HepG2 (cell line): ENCODE results near the gene NOL4L. TPM values are rescaled to one million over a fixed set of nuclear protein-coding genes. Genes with fewer than 3 reads are reported as not detected.

Experiments used
- BRD4 ChIP-seq: sonication (generic); formaldehyde crosslinking; IDR thresholded peaks from 2 replicates; pipeline ENCODE4 v1.4.0; 2020; ENCODE audit warnings: missing genetic modification reagents
- GATA4 ChIP-seq: sonication (generic); IDR thresholded peaks from 2 replicates; pipeline ENCODE4 v1.6.1; 2016; ENCODE audit warnings: antibody characterized with exemption, low read depth, borderline replicate concordance
- GFI1 ChIP-seq: sonication (generic); formaldehyde crosslinking; IDR thresholded peaks from 2 replicates; pipeline ENCODE4 v1.5.0; 2020; ENCODE audit warnings: missing genetic modification reagents, mild to moderate bottlenecking, borderline replicate concordance
- SALL1 ChIP-seq: sonication (generic); formaldehyde crosslinking; IDR thresholded peaks from 2 replicates; pipeline ENCODE4 v1.8.0; 2022; ENCODE audit warnings: mild to moderate bottlenecking, missing genetic modification reagents
- ZBTB25 ChIP-seq: IDR thresholded peaks from 2 replicates; pipeline ENCODE4 v1.6.1; 2018; ENCODE audit warnings: missing genetic modification reagents
- ZFP90 ChIP-seq: sonication (generic); formaldehyde crosslinking; IDR thresholded peaks from 2 replicates; pipeline ENCODE4 v1.8.0; 2022; ENCODE audit warnings: missing genetic modification reagents, mild to moderate bottlenecking, inconsistent platforms, borderline replicate concordance
- ZNF280D ChIP-seq: sonication (generic); formaldehyde crosslinking; IDR thresholded peaks from 2 replicates; pipeline ENCODE4 v1.5.1; 2020; ENCODE audit warnings: mild to moderate bottlenecking, missing genetic modification reagents
- ZNF547 ChIP-seq: sonication (generic); formaldehyde crosslinking; IDR thresholded peaks from 2 replicates; pipeline ENCODE4 v1.5.1; 2020; ENCODE audit warnings: mild to moderate bottlenecking, missing genetic modification reagents
- ZNF761 ChIP-seq: sonication (generic); formaldehyde crosslinking; conservative IDR thresholded peaks from 2 replicates; pipeline ENCODE4 v1.4.0; 2020; ENCODE audit warnings: mild to moderate bottlenecking, missing genetic modification reagents
- polyA plus RNA-seq, 8 experiments: library from polyadenylated mRNA; depleted of rRNA in 3 of 8; stranded (reverse) in 7 of 8; unstranded in 1 of 8; fragments of >200 nt; fragmentation: Illumina TruSeq in 4 of 8; extraction: Trizol in 4 of 8; gene quantifications; 2 replicates each; pipeline versions ENCODE4 v1.2.1 to v1.2.3, GENCODE V29; 2011 to 2016; ENCODE audit warnings: low read depth in 4 of 8, missing spikeins in 1 of 8, mixed read lengths in 1 of 8; ENCODE audit not compliant: insufficient read depth in 1 of 8
- total RNA-seq, 5 experiments: library from RNA; depleted of rRNA; stranded (reverse); fragments of >200 nt; fragmentation: Illumina TruSeq; extraction: Trizol; gene quantifications; 2 replicates each; pipeline ENCODE4 v1.2.3, GENCODE V29; 2016; ENCODE audit warnings: low read depth in 1 of 5

The NOL4L gene
- total and polyA plus RNA-seq, 2 of the 13 experiments (the other 11 are each of a cell fraction or from before 2014, with no cell fraction given): 16.6 to 35.4 TPM

- TF ChIP-seq ZNF761 (CRISPR knock-in tag) (no peak), ZFP90 (CRISPR knock-in tag) (0 out of 2 replicates have a peak, but pooled peaks have one; percentile 63), BRD4 (no peak), GATA4 (peak; percentile 60; the same call in 1 of the 2 replicates), ZNF280D (CRISPR knock-in tag) (peak; percentile 50; the same call in 1 of the 2 replicates), SALL1 (peak; percentile 15), GFI1 (CRISPR knock-in tag) (peak; percentile 36; the same call in 1 of the 2 replicates), ZBTB25 (CRISPR knock-in tag) (no peak), ZNF547 (CRISPR knock-in tag) (0 out of 2 replicates have a peak, but pooled peaks have one; percentile 9)
These were observed 74.4 kb downstream of the NOL4L start (continued) for GRCh38 chr20:32510601-32511357.
